GM12878 (cell line): ENCODE results near the gene JMJD4. TPM values are rescaled to one million over a fixed set of nuclear protein-coding genes. Genes with fewer than 3 reads are reported as not detected.

Experiments used
- CHD4 ChIP-seq: fragments of 200-600 bp; sonication (generic); IDR thresholded peaks from 2 replicates; pipeline ENCODE4 v1.6.1; 2016; ENCODE audit warnings: mild to moderate bottlenecking
- JUNB ChIP-seq: IDR thresholded peaks from 2 replicates; pipeline ENCODE4 v1.6.1; 2016; ENCODE audit warnings: antibody characterized with exemption, mild to moderate bottlenecking
- MLLT1 ChIP-seq: fragments of 450-650 bp; IDR thresholded peaks from 2 replicates; pipeline ENCODE4 v1.6.1; 2016; ENCODE audit warnings: mild to moderate bottlenecking
- NR2C1 ChIP-seq: fragments of 450-650 bp; IDR thresholded peaks from 2 replicates; pipeline ENCODE4 v1.6.1; 2017; ENCODE audit warnings: antibody characterized with exemption, mild to moderate bottlenecking, moderate library complexity
- PML ChIP-seq: IDR thresholded peaks from 2 replicates; pipeline ENCODE4 v1.6.1; 2012; ENCODE audit warnings: low read length, inconsistent platforms
- SRF ChIP-seq, 2 experiments: IDR thresholded peaks; 2 replicates each; pipeline ENCODE4 v1.6.1; 2011; ENCODE audit warnings: low read depth in 2 of 2, low read length in 2 of 2, mild to moderate bottlenecking in 1 of 2, moderate library complexity in 1 of 2
- polyA plus RNA-seq, 11 experiments: library from polyadenylated mRNA; depleted of rRNA in 4 of 11; unstranded in 6 of 11; stranded (reverse) in 5 of 11; fragments of >200 nt; fragmentation: Nextera tagmentation in 4 of 11; fragmentation: Illumina TruSeq in 1 of 11; extraction: Ambion mirVana in 4 of 11; extraction: Trizol in 1 of 11; gene quantifications; 1 replicate in 1 of 11; 2 replicates in 10 of 11; pipeline versions ENCODE4 v1.2.1 to v1.2.3, GENCODE V29; 2011 to 2016; ENCODE audit warnings: inconsistent platforms in 2 of 11, missing spikeins in 2 of 11, low read depth in 1 of 11
- total RNA-seq, 4 experiments: library from RNA; depleted of rRNA in 3 of 4; stranded (reverse); fragments of >200 nt in 3 of 4; fragmentation: Illumina TruSeq in 1 of 4; extraction: Trizol in 1 of 4; gene quantifications; 2 replicates each; pipeline versions ENCODE4 v1.2.1 to v1.2.3, GENCODE V29; 2013 to 2021
- TF ChIP-seq, protein P1 (sequence below): fragments of 450-650 bp; formaldehyde crosslinking; IDR thresholded peaks from 2 replicates; pipeline ENCODE4 v1.4.0; 2020; ENCODE audit warnings: mild to moderate bottlenecking, moderate library complexity

JMJD4 gene
- total and polyA plus RNA-seq, 10 of the 15 experiments (the other 5 are each of a cell fraction or from before 2014, with no cell fraction given), result 0.89 to 38.3 (median 18.4) TPM

GRCh38 chr1:227731696-227732585 lies 3.2 kb downstream of the JMJD4 start (continued):
- TF ChIP-seq, protein P1, sequence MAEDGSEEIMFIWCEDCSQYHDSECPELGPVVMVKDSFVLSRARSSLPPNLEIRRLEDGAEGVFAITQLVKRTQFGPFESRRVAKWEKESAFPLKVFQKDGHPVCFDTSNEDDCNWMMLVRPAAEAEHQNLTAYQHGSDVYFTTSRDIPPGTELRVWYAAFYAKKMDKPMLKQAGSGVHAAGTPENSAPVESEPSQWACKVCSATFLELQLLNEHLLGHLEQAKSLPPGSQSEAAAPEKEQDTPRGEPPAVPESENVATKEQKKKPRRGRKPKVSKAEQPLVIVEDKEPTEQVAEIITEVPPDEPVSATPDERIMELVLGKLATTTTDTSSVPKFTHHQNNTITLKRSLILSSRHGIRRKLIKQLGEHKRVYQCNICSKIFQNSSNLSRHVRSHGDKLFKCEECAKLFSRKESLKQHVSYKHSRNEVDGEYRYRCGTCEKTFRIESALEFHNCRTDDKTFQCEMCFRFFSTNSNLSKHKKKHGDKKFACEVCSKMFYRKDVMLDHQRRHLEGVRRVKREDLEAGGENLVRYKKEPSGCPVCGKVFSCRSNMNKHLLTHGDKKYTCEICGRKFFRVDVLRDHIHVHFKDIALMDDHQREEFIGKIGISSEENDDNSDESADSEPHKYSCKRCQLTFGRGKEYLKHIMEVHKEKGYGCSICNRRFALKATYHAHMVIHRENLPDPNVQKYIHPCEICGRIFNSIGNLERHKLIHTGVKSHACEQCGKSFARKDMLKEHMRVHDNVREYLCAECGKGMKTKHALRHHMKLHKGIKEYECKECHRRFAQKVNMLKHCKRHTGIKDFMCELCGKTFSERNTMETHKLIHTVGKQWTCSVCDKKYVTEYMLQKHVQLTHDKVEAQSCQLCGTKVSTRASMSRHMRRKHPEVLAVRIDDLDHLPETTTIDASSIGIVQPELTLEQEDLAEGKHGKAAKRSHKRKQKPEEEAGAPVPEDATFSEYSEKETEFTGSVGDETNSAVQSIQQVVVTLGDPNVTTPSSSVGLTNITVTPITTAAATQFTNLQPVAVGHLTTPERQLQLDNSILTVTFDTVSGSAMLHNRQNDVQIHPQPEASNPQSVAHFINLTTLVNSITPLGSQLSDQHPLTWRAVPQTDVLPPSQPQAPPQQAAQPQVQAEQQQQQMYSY, result no peak
- TF ChIP-seq PML (no peak), NR2C1 (no peak), MLLT1 (no peak), CHD4 (no peak), SRF (IDR thresholded peaks at IDR 0.05; ENCODE audit: low read depth in 2 of 2, low read length in 2 of 2) (no peak), JUNB (no peak)
- TF ChIP-seq, all 136 proteins: peak for 0
